ENCODE data around the gene APPBP2. TPM values are rescaled to one million over a fixed set of nuclear protein-coding genes. Genes with fewer than 3 reads are reported as not detected.

The APPBP2 gene
- total RNA-seq, 1 donor from 2014 or later, result 61.3 TPM

DNA sequence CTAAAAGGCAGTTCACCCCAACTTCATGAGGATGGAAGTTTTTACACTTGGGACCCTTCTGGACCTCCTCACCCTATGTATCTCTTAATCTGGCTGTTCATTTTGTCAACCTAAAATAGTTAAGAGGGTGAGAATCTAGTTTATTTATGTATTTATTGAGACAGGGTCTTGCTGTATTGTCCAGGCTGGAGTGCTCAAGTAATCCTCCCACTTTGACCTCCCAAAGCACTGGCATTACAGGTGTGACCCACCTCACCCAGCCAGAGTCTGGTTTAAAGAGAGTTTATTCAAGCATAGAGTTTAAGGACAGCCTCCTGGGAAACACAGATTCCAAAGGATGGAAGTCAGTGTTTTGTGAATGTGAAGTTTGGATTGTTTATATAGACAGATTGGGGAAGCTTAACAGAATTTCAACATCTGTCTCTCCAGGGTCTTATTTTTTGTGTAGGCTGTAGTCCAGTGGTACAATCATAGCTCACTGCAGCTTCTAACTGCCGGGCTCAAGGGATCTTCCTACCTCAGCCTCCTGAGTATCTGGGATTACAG is 8.0 kb upstream of the APPBP2 start:
- Mint-ChIP-seq H3K4me3 (ENCODE audit: low read depth) (no peak overlapping the region), H3K9me3 (ENCODE audit: low read depth) (peaks cover 5% of the 10 kb centered on the region), H3K27me3 (no peaks in the 10 kb centered on the region), H3K36me3 (ENCODE audit: insufficient read depth) (peaks cover 14% of the 10 kb centered on the region), H3K4me1 (ENCODE audit: low read depth) (peaks cover 16% of the 10 kb centered on the region), H3K27ac (peak overlapping the region; percentile 75)
- no peak for DNase-seq (ENCODE audit: low spot score, unreplicated experiment)
- TF ChIP-seq, protein P1, sequence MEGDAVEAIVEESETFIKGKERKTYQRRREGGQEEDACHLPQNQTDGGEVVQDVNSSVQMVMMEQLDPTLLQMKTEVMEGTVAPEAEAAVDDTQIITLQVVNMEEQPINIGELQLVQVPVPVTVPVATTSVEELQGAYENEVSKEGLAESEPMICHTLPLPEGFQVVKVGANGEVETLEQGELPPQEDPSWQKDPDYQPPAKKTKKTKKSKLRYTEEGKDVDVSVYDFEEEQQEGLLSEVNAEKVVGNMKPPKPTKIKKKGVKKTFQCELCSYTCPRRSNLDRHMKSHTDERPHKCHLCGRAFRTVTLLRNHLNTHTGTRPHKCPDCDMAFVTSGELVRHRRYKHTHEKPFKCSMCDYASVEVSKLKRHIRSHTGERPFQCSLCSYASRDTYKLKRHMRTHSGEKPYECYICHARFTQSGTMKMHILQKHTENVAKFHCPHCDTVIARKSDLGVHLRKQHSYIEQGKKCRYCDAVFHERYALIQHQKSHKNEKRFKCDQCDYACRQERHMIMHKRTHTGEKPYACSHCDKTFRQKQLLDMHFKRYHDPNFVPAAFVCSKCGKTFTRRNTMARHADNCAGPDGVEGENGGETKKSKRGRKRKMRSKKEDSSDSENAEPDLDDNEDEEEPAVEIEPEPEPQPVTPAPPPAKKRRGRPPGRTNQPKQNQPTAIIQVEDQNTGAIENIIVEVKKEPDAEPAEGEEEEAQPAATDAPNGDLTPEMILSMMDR (IDR thresholded peaks at IDR 0.05; ENCODE audit: unreplicated experiment), result no peak

DNA sequence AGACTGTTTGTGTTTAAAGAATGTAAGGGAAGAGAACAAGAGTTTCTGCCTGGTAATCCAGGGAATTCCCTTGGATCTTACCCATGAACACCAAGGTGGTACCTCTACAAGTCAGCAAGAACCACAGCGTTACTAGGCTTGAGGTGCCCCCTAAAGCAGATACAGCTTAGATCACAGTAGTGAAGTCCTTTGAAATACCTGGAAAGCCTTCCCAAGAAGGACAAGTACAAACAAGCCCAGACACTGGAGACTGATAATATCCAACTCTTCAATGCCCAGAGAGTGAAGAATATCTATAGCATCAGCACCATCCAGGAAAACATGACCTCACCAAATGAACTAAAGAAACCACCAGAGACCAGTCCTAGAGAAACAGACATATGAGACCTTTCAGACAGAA is 3.8 kb upstream of the APPBP2 start:
- Mint-ChIP-seq H3K9me3 (ENCODE audit: low read depth) (peaks cover 5% of the 10 kb centered on the region), H3K4me1 (ENCODE audit: low read depth) (peaks cover 9% of the 10 kb centered on the region), H3K36me3 (ENCODE audit: insufficient read depth) (peaks cover 19% of the 10 kb centered on the region), H3K27me3 (no peaks in the 10 kb centered on the region), H3K27ac (no peak overlapping the region), H3K4me3 (ENCODE audit: low read depth) (no peak overlapping the region)
- TF ChIP-seq, protein P1 (IDR thresholded peaks at IDR 0.05; ENCODE audit: unreplicated experiment), result no peak
- DNase-seq (ENCODE audit: low spot score, unreplicated experiment), result no peak

DNA sequence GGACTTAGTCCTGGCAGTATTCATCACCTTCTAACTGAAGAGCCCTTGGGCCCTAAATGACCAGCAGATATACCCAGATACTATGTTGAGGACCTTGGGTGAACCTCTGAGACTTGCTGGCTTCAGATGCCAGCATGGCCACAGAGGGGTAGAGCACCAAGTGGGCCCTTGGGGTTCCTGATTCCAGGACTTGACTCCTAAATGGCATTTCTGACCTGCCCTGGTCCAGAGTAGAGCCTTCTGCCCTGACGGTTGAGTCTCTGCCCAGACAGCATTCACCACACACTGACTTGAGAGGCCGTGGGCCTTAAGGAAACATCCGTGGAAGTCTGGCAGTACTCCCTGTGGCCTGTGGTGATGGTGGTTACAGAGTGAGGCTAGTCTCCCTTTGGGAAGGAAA is 2.8 kb upstream of the APPBP2 start:
- H3K27ac Mint-ChIP-seq, result no peak overlapping the region
- peaks cover 19% of the 10 kb centered on the region for H3K36me3 Mint-ChIP-seq (ENCODE audit: insufficient read depth)
- no peak for DNase-seq (ENCODE audit: low spot score, unreplicated experiment)

DNA sequence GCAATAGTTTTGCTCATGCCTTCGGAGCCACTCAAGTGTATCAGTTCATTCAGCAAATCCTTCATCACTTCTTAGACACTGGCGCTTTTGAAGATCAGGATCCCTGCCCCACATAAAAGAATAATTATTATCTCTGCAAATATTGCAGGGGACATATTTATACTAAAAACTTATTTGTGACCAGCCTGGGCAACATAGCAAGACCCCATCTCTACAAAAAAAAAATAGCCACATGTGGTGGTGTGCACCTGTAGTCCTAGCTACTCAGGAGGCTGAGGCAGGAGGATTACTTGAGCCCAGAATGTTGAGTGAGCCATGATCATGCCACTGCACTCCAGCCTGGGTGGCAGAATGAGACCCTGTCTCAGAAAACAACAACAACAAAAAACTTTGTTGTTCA is 1.7 kb upstream of the APPBP2 start:
- H3K36me3 Mint-ChIP-seq (ENCODE audit: insufficient read depth), result peaks cover 17% of the 10 kb centered on the region
- H3K27ac Mint-ChIP-seq, result no peak overlapping the region
- H3K27me3 Mint-ChIP-seq, result no peaks in the 10 kb centered on the region

More for the DNA sequence above, 2.8 kb upstream of the APPBP2 start:
- Mint-ChIP-seq H3K4me1 (ENCODE audit: low read depth) (peaks cover 9% of the 10 kb centered on the region), H3K27me3 (no peaks in the 10 kb centered on the region), H3K4me3 (ENCODE audit: low read depth) (no peak overlapping the region), H3K9me3 (ENCODE audit: low read depth) (peaks cover 5% of the 10 kb centered on the region)
- TF ChIP-seq, protein P1 (IDR thresholded peaks at IDR 0.05; ENCODE audit: unreplicated experiment), result no peak

DNA sequence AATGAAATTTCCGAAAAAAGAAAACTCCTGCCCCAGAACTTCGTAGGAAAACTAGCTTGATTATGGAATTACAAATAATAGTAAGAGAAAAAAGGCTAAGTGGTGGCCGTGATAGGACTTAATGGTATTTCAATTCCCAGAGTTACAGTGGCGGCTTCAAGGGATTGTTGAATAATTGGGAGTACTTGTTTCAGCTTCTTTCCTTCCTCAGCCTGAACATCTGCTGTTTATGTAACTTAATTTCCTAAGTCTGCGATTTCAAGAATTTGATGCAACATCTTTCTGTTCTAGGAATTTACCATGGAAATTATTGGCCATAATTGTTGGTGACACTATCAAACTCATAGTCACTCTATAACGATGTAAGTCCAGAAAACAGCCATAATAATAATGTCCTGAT is 684 bp upstream of the APPBP2 start:
- Mint-ChIP-seq H3K27ac (peak overlapping the region; percentile 95), H3K36me3 (ENCODE audit: insufficient read depth) (peaks cover 16% of the 10 kb centered on the region), H3K9me3 (ENCODE audit: low read depth) (peaks cover 5% of the 10 kb centered on the region), H3K27me3 (no peaks in the 10 kb centered on the region), H3K4me1 (ENCODE audit: low read depth) (peaks cover 17% of the 10 kb centered on the region), H3K4me3 (ENCODE audit: low read depth) (peak overlapping the region; percentile 93)
- no peak for DNase-seq (ENCODE audit: low spot score, unreplicated experiment)
- TF ChIP-seq, protein P1 (IDR thresholded peaks at IDR 0.05; ENCODE audit: unreplicated experiment), result no peak

More for the DNA sequence above, 1.7 kb upstream of the APPBP2 start:
- Mint-ChIP-seq H3K4me1 (ENCODE audit: low read depth) (peaks cover 14% of the 10 kb centered on the region), H3K9me3 (ENCODE audit: low read depth) (peaks cover 5% of the 10 kb centered on the region), H3K4me3 (ENCODE audit: low read depth) (peak overlapping the region; percentile 50)
- TF ChIP-seq, protein P1 (IDR thresholded peaks at IDR 0.05; ENCODE audit: unreplicated experiment), result no peak
- no peak for DNase-seq (ENCODE audit: low spot score, unreplicated experiment)
